Lung (tissue), 12 donors: Measurements from ENCODE around the gene PANK1. TPM values are rescaled to one million over a fixed set of nuclear protein-coding genes. Genes with fewer than 3 reads are reported as not detected.

Experiments used
- ATAC-seq: fragments of 200-7000 bp; cut with Tn5 transposase; one replicate; pipeline ENCODE4 v1.9.1; 2020; ENCODE audit warnings: moderate number of reproducible peaks; ENCODE audit not compliant: insufficient read depth, low FRiP score
- DNase-seq, 3 donors: peaks; one replicate each; pipeline ENCODE4 v3.0.0-alpha.2; 2013 to 2017
- H3K27ac ChIP-seq, 2 donors: one replicate each; pipeline ENCODE4 v1.5.1; 2013; ENCODE audit warnings: mild to moderate bottlenecking in 2 of 2, moderate library complexity in 2 of 2, control low read depth in 1 of 2, inconsistent platforms in 1 of 2, low read depth in 1 of 2, low read length in 1 of 2
- H3K27me3 ChIP-seq, 3 donors: one replicate each; pipeline ENCODE4 v1.5.1; 2013; ENCODE audit warnings: low read length in 2 of 3; ENCODE audit not compliant: control insufficient read depth in 3 of 3, insufficient read depth in 3 of 3
- H3K36me3 ChIP-seq, 4 donors: one replicate each; pipeline ENCODE4 v1.5.1; 2013; ENCODE audit warnings: low read length in 4 of 4, mild to moderate bottlenecking in 1 of 4, moderate library complexity in 1 of 4; ENCODE audit not compliant: control insufficient read depth in 4 of 4, insufficient read depth in 4 of 4
- H3K4me1 ChIP-seq, 5 donors: one replicate each; pipeline ENCODE4 v1.5.1; 2013; ENCODE audit warnings: low read length in 5 of 5, mild to moderate bottlenecking in 2 of 5, moderate library complexity in 1 of 5; ENCODE audit not compliant: control insufficient read depth in 5 of 5, insufficient read depth in 5 of 5
- H3K4me3 ChIP-seq: one replicate; pipeline ENCODE4 v1.5.1; 2013; ENCODE audit warnings: mild to moderate bottlenecking, control low read depth, moderate library complexity
- H3K9ac ChIP-seq, 2 donors: one replicate each; pipeline ENCODE4 v1.5.1; 2013; ENCODE audit warnings: low read length in 2 of 2, control low read depth in 1 of 2; ENCODE audit not compliant: insufficient read depth in 1 of 2
- H3K9me3 ChIP-seq, 4 donors: one replicate each; pipeline ENCODE4 v1.5.1; 2013; ENCODE audit warnings: low read length in 3 of 4, mild to moderate bottlenecking in 1 of 4, moderate library complexity in 1 of 4; ENCODE audit not compliant: control insufficient read depth in 4 of 4, insufficient read depth in 3 of 4
- WGBS, 2 donors: extraction: QIAGEN DNeasy Blood & Tissue Kit; methylation state at CpG; one replicate each; pipeline ENCODE4 v1.1.7; 2013; 5-methylcytosine and 5-hydroxymethylcytosine counted together
- polyA plus RNA-seq, 2 donors: library from polyadenylated mRNA; stranded (reverse); fragments of 200-250 nt; gene quantifications; one replicate each; pipeline ENCODE4 v1.2.1, GENCODE V29; 2013
- total RNA-seq, 2 donors: library from RNA; depleted of rRNA in 1 of 2; stranded (reverse); fragments of >200 nt in 1 of 2; gene quantifications; one replicate each; pipeline ENCODE4 v1.2.1, GENCODE V29; 2014 to 2021
- TF ChIP-seq, protein P1 (sequence below): IDR thresholded peaks from 2 replicates; pipeline ENCODE4 v1.5.1; 2012; ENCODE audit warnings: mild to moderate bottlenecking; ENCODE audit errors: control extremely low read depth, extremely low read depth
- donor health status: control.
- donor health status: control.
- donor health status: Bipolar disorder and iron deficiency.
- donor health status: healthy.
- donor health status: DM: yes; HTN: yes; CAD: no.

PANK1 gene
- total and polyA plus RNA-seq, 4 donors: 1.6 to 18.3 (median 4.4) TPM

DNA sequence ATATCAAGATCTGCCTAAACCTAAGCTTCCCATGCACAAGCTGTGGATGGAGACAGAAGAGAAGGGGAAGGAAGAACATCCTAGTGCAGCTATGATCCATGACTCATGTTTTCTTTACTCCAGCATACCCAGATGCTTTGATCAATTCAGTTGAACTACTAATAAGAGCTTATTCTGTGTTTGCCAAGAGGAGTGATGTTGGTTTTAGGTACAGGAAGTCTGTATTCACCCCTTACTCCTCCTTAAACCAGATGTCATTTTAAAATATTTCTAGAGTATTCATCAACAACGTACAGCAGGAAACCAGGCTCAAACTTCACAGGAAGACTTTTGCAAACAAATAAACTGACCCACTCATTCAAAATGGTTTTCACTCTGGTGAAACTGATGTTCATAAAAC lies 29.2 kb downstream of the PANK1 start:
- no peak for ATAC-seq
- TF ChIP-seq, protein P1, sequence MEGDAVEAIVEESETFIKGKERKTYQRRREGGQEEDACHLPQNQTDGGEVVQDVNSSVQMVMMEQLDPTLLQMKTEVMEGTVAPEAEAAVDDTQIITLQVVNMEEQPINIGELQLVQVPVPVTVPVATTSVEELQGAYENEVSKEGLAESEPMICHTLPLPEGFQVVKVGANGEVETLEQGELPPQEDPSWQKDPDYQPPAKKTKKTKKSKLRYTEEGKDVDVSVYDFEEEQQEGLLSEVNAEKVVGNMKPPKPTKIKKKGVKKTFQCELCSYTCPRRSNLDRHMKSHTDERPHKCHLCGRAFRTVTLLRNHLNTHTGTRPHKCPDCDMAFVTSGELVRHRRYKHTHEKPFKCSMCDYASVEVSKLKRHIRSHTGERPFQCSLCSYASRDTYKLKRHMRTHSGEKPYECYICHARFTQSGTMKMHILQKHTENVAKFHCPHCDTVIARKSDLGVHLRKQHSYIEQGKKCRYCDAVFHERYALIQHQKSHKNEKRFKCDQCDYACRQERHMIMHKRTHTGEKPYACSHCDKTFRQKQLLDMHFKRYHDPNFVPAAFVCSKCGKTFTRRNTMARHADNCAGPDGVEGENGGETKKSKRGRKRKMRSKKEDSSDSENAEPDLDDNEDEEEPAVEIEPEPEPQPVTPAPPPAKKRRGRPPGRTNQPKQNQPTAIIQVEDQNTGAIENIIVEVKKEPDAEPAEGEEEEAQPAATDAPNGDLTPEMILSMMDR: no peak
- WGBS, 2 donors: 9 to 30% methylated on average over 1 of the region's 1 CpG
- Histone ChIP-seq H3K9me3 (peaks cover 0 to 2% (median 0%) of the 10 kb centered on the region in 4 donors), H3K36me3 (peaks cover 0 to 4% (median 1%) of the 10 kb centered on the region in 4 donors), H3K27me3 (no peaks in the 10 kb centered on the region), H3K9ac (no peak overlapping the region), H3K4me3 (no peak overlapping the region), H3K4me1 (peaks cover 0 to 10% (median 0%) of the 10 kb centered on the region in 5 donors), H3K27ac (no peak overlapping the region)
- DNase-seq: no peak

DNA sequence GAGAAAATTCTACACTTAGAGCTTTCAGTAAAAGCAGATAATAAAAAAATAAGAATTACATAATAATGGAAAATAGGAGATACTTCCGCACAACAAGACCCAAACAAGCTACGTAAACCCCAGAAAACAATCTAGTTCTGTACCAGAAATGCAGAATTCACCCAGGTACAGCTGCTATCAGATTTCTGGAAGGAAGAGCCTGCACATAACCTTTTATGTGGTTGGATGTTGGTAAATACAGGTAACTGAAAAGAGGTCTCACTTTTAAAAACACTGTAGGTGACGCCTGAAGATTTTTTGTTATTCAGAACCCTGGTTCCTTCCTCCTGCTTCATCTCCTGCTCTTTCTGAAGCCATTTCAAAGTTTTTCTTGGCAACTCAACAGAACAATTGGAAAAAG lies 29.9 kb downstream of the PANK1 start:
- Histone ChIP-seq H3K27me3 (no peaks in the 10 kb centered on the region), H3K27ac (no peak overlapping the region), H3K9me3 (peaks cover 0 to 2% (median 0%) of the 10 kb centered on the region in 4 donors), H3K9ac (no peak overlapping the region), H3K4me3 (no peak overlapping the region), H3K4me1 (peaks cover 0 to 10% (median 0%) of the 10 kb centered on the region in 5 donors), H3K36me3 (peaks cover 0 to 7% (median 4%) of the 10 kb centered on the region in 4 donors)
- ATAC-seq (no peak), DNase-seq (no peak)
- TF ChIP-seq, protein P1: no peak
- 85 to 92% methylated on average over 3 of the region's 3 CpGs for WGBS, 2 donors

DNA sequence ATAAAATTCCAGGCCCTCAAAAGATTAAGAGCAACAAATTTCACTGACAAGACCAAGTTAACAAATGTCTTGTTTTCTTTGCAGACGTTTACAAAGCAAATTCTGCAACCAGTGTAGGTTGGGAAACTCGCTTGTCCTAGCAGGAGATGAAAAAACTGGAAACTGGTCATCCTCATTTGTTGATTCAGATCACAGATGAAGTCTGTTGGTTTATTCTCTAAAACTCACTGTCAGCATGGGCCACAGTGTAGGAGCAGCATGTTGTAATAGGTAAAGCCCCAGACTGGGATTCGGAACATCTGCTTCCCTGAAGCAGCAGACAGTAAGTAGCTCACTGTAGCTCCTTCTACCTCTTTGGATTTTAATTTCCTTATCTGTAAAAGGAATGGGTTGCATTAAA lies 31.5 kb downstream of the PANK1 start:
- H3K27me3 ChIP-seq: no peaks in the 10 kb centered on the region
- no peak overlapping the region for H3K27ac ChIP-seq
- H3K4me3 ChIP-seq: no peak overlapping the region
- no peaks in the 10 kb centered on the region for H3K9me3 ChIP-seq
- DNase-seq (no peak), ATAC-seq (no peak)
- WGBS, 2 donors: 62 to 79% methylated on average over 3 of the region's 3 CpGs
- peaks cover 0 to 9% (median 0%) of the 10 kb centered on the region in 5 donors for H3K4me1 ChIP-seq
- TF ChIP-seq, protein P1: no peak
- H3K36me3 ChIP-seq: peaks cover 4 to 13% (median 9%) of the 10 kb centered on the region in 4 donors
- H3K9ac ChIP-seq: no peak overlapping the region

DNA sequence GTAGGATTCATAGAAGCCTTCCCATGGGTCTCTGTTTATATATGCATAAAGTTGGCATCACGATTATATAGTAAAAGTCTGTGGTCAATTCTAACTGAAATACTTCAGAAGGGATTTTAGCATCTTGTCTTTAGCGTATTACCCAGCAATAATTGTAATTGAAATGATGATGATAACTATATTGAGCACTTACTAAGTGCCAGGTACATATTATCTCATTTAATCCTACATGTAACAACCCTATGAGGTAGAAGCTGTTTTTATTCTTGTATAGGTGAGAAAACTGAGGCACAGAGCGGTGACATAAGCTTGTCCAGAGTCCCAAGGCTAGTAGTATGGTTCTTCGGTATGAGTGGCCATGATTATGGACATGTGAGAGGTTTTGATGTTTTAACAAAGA lies 33.8 kb downstream of the PANK1 start:
- Histone ChIP-seq H3K27me3 (no peaks in the 10 kb centered on the region), H3K9ac (no peak overlapping the region), H3K27ac (no peak overlapping the region), H3K4me3 (no peak overlapping the region), H3K9me3 (no peaks in the 10 kb centered on the region), H3K4me1 (peaks cover 0 to 8% (median 0%) of the 10 kb centered on the region in 5 donors), H3K36me3 (peaks cover 4 to 17% (median 9%) of the 10 kb centered on the region in 4 donors)
- DNase-seq (no peak), ATAC-seq (no peak)
- 96 to 98% methylated on average over 4 of the region's 4 CpGs for WGBS, 2 donors
- TF ChIP-seq, protein P1: no peak
